Right lobe of liver (tissue), 6 donors: ENCODE measurements around the gene ATP2B1. TPM values are rescaled to one million over a fixed set of nuclear protein-coding genes. Genes with fewer than 3 reads are reported as not detected.

Source experiments
- ATAC-seq, 4 donors: fragments of 200-7000 bp; cut with Tn5 transposase; one replicate each; pipeline ENCODE4 v1.9.1; 2020; ENCODE audit warnings: mild to moderate bottlenecking in 4 of 4, moderate library complexity in 4 of 4
- DNase-seq, 3 donors: peaks; one replicate each; pipeline ENCODE4 v3.0.0-alpha.2; 2020
- H3K27ac ChIP-seq, 3 donors: fragments of 200-600 bp; one replicate each; pipeline ENCODE4 v1.8.0; 2022
- H3K27me3 ChIP-seq, 2 donors: fragments of 200-600 bp; one replicate each; pipeline ENCODE4 v1.8.0; 2022
- H3K36me3 ChIP-seq, 4 donors: fragments of 200-600 bp; sonication (generic) in 1 of 4; one replicate each; pipeline versions ENCODE4 v1.5.1 to v1.8.0; 2017 to 2022; ENCODE audit warnings: control low read depth in 1 of 4
- H3K4me1 ChIP-seq, 4 donors: fragments of 200-600 bp; sonication (generic) in 1 of 4; one replicate each; pipeline versions ENCODE4 v1.5.1 to v1.8.0; 2017 to 2022; ENCODE audit warnings: control low read depth in 1 of 4
- H3K4me3 ChIP-seq, 3 donors: fragments of 200-600 bp; one replicate each; pipeline ENCODE4 v1.8.0; 2022
- H3K9me3 ChIP-seq, 4 donors: fragments of 200-600 bp; sonication (generic) in 1 of 4; one replicate each; pipeline versions ENCODE4 v1.5.1 to v1.8.0; 2017 to 2022; ENCODE audit warnings: control low read depth in 1 of 4
- POLR2A ChIP-seq: fragments of 450-650 bp; IDR thresholded peaks from one replicate; pipeline ENCODE4 v1.6.1; 2017; ENCODE audit warnings: antibody characterized with exemption, mild to moderate bottlenecking
- whole genome bisulfite sequencing: methylation state at CpG from one replicate; pipeline ENCODE4 v1.1.6; 2018; ENCODE audit warnings: low coverage, low lambda C conversion rate; ENCODE audit not compliant: insufficient coverage; ENCODE audit errors: missing lambda C conversion rate; 5-methylcytosine and 5-hydroxymethylcytosine counted together
- intact Hi-C, 2 donors: fragments of 100-400 bp; cut with DNase I; formaldehyde crosslinking; loops; one replicate each; pipeline versions ENCODE4 v1.11.2 to v1.14.1; 2022
- total RNA-seq, 6 experiments: library from RNA; depleted of rRNA in 2 of 6; stranded (reverse); fragments of >200 nt in 2 of 6; fragmentation: NEBNext Ultra II Directional in 3 of 6; extraction: Animal tissue kit (Norgen Biotek cat#: 25700) in 3 of 6; gene quantifications; one replicate each; pipeline versions ENCODE4 v1.1.0 to v1.2.4, GENCODE V29; 2016 to 2023
- TF ChIP-seq, protein P1 (sequence below), 4 donors: fragments of 200-600 bp in 3 of 4; fragments of 450-650 bp in 1 of 4; IDR thresholded peaks; one replicate each; pipeline versions ENCODE4 v1.5.1 to v1.8.0; 2016 to 2022; ENCODE audit warnings: antibody characterized with exemption in 4 of 4, mild to moderate bottlenecking in 2 of 4
- donor health status: DM: no; HTN: yes; CAD: no.
- donor health status: DM: no; HTN: no; CAD: no.
- donor health status: DM: no; HTN: no; CAD: no.
- donor health status: DM: no; HTN: yes; CAD: no.
- donor health status: DM: no; HTN: yes; CAD: no.

Gene ATP2B1
- total RNA-seq, 6 experiments from 2014 or later: 10.4 to 23.9 (median 17.6) TPM

DNA sequence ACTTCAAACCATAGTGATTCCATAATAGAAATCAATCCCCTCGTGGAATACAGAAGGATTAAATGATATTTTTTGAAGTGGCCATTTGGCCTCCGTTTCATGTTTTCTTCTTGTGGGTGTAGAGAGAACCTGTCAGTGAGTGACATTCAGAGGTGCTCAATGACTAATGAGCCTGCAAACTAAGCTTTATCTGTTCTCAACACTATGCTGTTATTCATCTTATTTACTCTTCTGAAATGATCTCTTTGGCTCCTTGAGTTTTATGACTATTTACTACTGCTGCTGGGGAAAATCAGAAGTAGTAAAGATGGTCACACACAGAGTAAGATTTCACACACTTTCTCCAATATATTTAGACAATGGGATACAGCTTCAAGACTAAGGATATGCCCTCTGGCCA lies 30.4 kb downstream of the ATP2B1 start:
- DNase-seq: no peak

DNA sequence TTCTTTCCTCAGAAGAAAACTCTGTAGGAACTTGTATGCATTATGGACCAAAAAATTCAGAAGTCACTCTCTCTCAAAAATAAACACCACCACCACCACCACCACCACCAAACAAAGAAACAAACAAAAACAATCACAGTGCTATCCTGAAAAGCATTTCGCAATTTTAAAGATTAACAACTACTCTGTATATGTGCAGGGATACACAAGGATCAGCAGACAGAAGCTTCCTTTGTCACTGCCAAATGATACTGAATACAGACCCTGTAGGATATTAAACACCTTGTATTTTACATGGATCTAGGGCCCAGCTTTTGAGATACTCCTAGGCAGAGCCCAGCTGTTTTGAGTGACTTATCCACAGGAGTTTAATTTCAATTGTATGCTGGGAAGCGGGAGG lies 31.7 kb downstream of the ATP2B1 start:
- no peak overlapping the region for H3K4me3 ChIP-seq
- 100% methylated on average over 2 of the region's 2 CpGs for WGBS
- no peak overlapping the region for H3K27ac ChIP-seq
- peak in 1 of 4 donors; percentile 33 for ATAC-seq
- TF ChIP-seq, protein P1, sequence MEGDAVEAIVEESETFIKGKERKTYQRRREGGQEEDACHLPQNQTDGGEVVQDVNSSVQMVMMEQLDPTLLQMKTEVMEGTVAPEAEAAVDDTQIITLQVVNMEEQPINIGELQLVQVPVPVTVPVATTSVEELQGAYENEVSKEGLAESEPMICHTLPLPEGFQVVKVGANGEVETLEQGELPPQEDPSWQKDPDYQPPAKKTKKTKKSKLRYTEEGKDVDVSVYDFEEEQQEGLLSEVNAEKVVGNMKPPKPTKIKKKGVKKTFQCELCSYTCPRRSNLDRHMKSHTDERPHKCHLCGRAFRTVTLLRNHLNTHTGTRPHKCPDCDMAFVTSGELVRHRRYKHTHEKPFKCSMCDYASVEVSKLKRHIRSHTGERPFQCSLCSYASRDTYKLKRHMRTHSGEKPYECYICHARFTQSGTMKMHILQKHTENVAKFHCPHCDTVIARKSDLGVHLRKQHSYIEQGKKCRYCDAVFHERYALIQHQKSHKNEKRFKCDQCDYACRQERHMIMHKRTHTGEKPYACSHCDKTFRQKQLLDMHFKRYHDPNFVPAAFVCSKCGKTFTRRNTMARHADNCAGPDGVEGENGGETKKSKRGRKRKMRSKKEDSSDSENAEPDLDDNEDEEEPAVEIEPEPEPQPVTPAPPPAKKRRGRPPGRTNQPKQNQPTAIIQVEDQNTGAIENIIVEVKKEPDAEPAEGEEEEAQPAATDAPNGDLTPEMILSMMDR (IDR thresholded peaks at IDR 0.05): no peak
- TF ChIP-seq POLR2A: no peak
- DNase-seq: no peak
- no peaks in the 10 kb centered on the region for H3K36me3 ChIP-seq
- no peaks in the 10 kb centered on the region for H3K27me3 ChIP-seq
- intact Hi-C loops: no loop called here
- no peaks in the 10 kb centered on the region for H3K9me3 ChIP-seq
- H3K4me1 ChIP-seq: no peaks in the 10 kb centered on the region

More for the DNA sequence above, 30.4 kb downstream of the ATP2B1 start:
- intact Hi-C loops: no loop called here
- Histone ChIP-seq H3K4me1 (no peaks in the 10 kb centered on the region), H3K36me3 (no peaks in the 10 kb centered on the region), H3K9me3 (no peaks in the 10 kb centered on the region), H3K27ac (no peak overlapping the region), H3K4me3 (no peak overlapping the region), H3K27me3 (no peaks in the 10 kb centered on the region)
- WGBS: 100% methylated on average over 2 of the region's 2 CpGs
- TF ChIP-seq POLR2A: no peak
- TF ChIP-seq, protein P1 (IDR thresholded peaks at IDR 0.05): no peak
- ATAC-seq: no peak

DNA sequence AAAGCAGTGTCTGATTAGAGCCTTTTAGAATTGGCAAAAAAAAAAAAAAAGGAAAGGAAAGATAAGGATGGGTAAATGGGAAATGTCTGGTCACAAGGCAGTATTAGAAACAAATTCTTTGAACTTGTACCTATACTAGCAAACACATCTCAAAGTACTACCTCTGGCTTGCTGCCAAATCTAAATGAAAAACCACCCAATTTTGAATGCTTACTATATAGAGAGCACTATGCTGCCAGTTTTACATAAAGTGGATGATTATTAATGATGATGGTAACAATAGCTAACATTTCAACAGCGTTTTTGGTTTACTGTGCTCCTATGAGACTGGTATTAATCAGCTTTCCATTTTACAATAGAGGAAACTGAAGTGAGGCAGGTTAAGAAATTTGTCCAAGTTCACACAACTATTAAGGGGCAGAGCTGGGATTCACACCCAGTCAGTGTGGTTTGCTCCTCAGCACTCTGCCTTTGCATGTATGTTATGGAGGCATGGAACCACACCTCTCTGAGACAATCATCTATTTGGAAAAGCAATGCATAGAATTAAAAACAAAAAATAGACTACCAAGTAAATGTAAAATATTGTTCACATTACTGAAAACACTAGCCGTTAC lies 34.2 kb downstream of the ATP2B1 start:
- no peaks in the 10 kb centered on the region for H3K4me1 ChIP-seq
- DNase-seq (no peak), ATAC-seq (no peak)
- intact Hi-C loops: no loop called here
- H3K4me3 ChIP-seq: no peak overlapping the region
- no peak for TF ChIP-seq POLR2A
- TF ChIP-seq, protein P1 (IDR thresholded peaks at IDR 0.05): no peak
- H3K9me3 ChIP-seq: no peaks in the 10 kb centered on the region
- H3K36me3 ChIP-seq: no peaks in the 10 kb centered on the region
- WGBS: 85% methylated on average over 2 of the region's 2 CpGs
- no peak overlapping the region for H3K27ac ChIP-seq
- no peaks in the 10 kb centered on the region for H3K27me3 ChIP-seq

DNA sequence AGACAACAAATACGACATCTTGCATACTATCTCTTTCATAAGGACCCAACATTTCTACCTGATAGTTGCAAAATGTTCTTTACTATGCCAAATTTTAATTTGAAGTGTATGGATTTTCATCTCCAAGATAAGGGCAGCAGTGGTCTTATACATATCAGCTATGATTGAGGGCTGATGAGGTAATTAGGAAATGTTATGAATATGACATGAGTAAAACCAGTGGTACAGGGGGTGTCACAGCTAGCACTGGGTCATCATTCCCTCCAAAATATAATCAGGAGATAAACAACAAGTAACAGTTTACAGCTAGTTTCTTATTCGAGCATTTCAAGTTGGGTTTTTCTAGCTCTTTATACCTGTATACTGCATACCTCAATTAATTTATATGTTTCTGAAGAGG lies 35.0 kb downstream of the ATP2B1 start:
- Histone ChIP-seq H3K27me3 (no peaks in the 10 kb centered on the region), H3K4me3 (no peak overlapping the region), H3K27ac (no peak overlapping the region), H3K9me3 (no peaks in the 10 kb centered on the region), H3K4me1 (no peaks in the 10 kb centered on the region), H3K36me3 (no peaks in the 10 kb centered on the region)
- ATAC-seq (no peak), DNase-seq (no peak)
- intact Hi-C loops: no loop called here
- WGBS: 91% methylated on average over 2 of the region's 2 CpGs
- TF ChIP-seq POLR2A: no peak
- TF ChIP-seq, protein P1 (IDR thresholded peaks at IDR 0.05): no peak

DNA sequence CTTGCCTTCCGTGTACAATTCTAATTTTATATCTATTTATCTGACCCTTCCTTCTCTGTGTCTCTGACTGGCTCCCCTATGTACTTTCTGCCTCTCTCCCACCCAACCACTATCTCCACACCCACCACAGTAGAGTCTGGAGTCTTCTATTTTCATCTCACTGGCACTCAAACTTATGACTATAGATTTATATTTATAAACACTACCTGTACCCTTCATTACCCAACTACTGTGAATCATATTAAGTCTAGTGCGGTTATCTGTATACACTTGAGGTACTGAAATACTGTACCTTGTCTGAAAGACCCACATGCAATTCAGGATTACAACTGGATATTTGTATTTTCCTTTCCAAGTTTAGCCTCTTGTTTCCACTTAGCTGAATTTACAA lies 36.1 kb downstream of the ATP2B1 start:
- Histone ChIP-seq H3K9me3 (no peaks in the 10 kb centered on the region), H3K4me1 (no peaks in the 10 kb centered on the region), H3K27me3 (no peaks in the 10 kb centered on the region), H3K36me3 (no peaks in the 10 kb centered on the region), H3K4me3 (no peak overlapping the region), H3K27ac (no peak overlapping the region)
- 100% methylated on average over 2 of the region's 2 CpGs for WGBS
- no peak for ATAC-seq
- no peak for DNase-seq
- TF ChIP-seq POLR2A: no peak
- TF ChIP-seq, protein P1 (IDR thresholded peaks at IDR 0.05): no peak
- intact Hi-C loops: no loop called here
